ENCODE measurements around the gene RASSF5.

DNA sequence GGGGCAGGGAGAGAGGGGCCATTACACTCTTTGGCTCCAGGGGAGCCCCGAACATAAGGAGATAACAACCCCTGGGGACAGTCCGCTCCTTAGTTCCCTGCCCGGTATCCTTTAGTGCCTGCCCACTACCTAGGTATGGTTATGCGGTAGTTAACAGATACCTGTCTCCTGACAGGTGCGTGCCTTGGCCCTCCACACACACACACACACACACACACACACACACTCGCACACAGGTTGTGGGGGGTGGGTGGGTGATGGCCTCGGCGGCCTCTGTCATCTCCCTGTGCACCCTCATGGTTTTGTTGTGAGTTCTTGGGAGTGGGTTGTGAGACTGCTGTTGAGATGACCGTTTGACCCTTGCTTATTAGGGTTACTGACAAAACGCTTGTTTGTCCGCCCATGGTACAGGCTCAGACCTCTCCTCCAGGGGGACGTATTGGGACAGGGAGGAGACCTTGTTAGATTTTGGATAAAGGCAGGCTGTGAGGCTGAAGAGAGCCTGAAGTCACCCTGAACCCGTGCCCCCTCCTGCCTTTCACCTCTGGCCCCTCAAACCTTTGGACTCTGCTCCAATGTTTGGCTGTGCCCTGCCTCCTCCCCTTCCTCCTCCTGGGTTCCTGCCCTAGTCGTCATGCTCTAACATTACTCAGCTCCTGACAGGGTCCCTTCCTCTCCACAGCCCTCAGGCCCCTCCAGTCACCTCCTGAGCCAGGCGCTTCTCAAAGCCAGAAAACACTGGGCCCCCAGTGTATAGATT lies 979 bp downstream of the RASSF5 start:
- TF ChIP-seq CTCF (IDR thresholded peaks at IDR 0.05) (no peak), POLR2A (IDR thresholded peaks at IDR 0.05) (no peak)

Measured in Peyer's patch (tissue), 4 donors.